ENCODE measurements around the gene BCL2L12.
A peak's percentile ranks its signal among the peaks of the same experiment; 100 is the strongest.
"Not testable (repeated sequence)": the region's sequence is repeated elsewhere in the genome, so short reads cannot be mapped to it uniquely, and the experiment has no call there.

BCL2L12 gene, protein sequence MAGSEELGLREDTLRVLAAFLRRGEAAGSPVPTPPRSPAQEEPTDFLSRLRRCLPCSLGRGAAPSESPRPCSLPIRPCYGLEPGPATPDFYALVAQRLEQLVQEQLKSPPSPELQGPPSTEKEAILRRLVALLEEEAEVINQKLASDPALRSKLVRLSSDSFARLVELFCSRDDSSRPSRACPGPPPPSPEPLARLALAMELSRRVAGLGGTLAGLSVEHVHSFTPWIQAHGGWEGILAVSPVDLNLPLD

DNA sequence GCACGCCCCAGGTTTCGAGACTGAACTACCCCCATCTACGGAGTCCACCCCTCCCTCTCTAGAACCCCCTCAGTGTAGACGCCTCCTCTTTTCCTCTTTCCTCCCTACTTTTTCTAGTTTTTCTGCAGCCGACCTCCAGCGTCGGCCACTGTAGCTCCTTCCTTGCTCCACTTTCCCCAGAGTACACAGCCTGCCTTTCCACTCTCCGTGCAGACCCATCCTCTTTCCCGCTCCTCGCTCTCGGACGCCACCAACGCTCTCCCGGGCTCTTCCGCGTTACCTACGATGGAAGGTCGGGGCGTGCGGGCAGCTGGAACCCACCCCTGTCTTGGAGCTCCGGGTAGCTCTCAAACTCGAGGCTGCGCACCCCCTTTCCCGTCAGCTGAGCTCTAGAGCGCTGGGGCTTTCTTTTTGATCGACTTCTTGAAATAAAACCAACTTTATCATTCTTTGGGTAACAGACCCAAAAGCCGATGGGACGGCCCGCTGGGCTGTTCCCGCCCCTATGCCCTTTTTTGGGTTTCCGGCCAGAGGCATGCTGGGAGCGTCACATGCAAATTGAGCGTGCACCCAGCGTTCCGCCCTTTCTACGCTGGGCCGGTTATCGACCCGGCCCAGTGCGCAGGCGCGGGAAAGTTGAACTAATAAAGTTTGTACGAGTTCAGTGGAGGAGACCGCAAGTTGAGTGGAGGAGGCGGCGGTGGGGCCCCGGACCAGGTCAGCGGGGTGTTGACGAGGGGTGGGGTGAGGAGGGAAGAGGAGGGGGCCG lies at the start of gene BCL2L12, which contains the start of gene IRF3:
Gene BCL2L12 (plus strand): TSS at position 583 of the 769 bp plus-strand sequence. CDS start 760 bp downstream, outside the sequence.
Gene IRF3 (minus strand): TSS at position 507 of the 769 bp plus-strand sequence. CDS start 1,019 bp downstream, outside the sequence.
- peak; percentile 98 for DNase-seq (ENCODE audit: low spot score)

DNA sequence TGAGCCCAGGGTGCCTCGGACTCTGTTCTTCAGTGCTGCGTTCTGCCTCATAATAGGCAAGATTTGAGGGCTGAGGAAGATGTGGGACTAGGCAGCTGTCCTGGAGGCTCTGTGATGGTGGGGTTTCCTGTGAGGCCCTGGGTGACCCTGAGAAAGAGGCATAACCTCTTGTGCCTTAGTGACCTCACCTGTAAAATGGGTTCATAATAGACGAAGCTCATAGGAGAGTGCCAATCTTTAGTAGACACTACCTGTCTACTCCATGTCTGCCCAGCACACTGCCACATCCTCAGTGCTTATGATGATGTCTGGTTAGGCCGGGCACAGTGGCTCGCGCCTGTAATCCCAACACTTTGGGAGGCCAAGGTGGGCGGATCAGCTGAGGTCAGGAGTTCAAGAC lies 49.2 kb upstream of the BCL2L12 start:
- no peak for DNase-seq (ENCODE audit: low spot score)

DNA sequence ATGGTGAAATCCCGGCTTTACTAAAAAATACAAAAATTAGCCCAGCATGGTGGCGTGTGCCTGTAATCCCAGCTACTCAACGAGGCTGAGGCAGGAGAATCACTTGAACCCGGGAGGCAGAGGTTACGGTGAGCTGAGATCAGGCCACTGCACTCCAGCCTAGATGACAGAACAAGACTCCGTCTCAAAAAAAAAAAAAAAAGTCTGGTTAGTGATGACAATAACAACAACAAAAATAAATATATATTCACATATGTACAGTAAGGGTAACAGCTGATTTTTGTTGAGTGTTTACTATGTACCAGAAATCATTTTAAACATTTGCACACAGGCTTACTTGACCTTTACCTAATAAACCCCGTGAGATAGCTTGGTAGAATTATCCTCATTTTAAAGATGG lies 48.8 kb upstream of the BCL2L12 start:
- no peak for DNase-seq (ENCODE audit: low spot score)

DNA sequence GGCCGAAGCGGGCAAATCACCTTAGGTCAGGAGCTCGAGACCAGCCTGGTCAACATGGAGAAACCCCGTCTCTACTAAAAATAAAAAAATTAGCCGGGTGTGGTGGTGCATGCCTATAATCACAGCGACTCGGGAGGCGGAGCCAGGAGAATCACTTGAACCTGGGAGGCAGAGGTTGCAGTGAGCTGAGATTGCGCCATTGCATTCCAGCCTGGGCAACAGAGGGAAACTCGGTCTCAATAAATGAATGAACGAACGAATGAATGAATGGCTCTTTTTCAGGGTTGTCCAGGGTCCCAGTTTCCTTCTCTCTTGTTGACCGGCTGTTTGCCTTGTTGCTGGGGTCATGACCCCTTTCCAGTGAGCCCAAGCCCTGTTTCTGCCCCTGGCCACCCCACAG lies 47.9 kb upstream of the BCL2L12 start:
- DNase-seq (ENCODE audit: low spot score) = not testable (repeated sequence)

DNA sequence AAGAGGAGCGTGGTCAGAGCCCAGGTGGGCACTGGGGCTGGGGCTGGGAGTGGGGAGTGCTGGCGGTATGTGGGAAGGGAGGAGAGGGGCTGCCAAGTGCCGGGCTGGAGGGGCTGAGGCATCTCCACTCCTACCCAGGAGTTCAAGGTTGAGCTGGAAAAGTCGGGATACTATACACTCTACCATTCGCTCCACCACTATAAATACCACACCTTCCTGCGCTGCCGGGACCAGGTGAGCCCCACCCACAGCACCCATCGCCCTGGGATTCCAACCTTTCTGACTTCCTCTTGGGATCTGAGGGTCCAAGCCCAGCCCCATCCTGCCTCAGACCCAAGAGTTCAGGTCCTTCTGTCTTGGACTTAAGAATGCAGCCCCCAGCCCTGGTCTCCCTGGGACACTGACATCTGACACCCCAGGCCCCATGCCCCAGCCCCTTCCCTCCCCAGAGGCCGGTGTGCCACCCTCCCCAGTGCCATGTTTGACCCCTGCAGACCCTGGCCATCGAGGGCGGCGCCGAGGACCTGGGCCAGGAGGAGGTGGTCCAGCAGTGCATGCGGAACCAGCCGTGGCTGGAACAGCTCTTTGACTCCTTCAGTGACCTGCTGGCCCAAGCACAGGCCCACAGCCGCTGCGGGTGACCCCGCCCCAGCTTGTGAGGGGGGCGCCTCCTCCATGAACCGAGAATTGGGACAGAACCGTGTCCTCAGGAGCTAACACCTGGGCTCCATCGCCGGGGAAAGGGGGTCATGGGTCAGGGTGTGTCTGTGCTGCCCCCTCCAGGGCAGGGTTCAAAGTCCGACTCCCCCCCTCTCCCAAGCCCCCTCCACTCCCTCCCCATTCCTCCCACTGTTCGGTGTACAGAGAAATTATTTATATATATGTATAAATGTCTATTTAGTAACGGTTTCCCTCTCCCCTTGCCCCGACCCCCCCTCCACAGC lies 40.5 kb upstream of the BCL2L12 start:
- DNase-seq (ENCODE audit: low spot score) = no peak

DNA sequence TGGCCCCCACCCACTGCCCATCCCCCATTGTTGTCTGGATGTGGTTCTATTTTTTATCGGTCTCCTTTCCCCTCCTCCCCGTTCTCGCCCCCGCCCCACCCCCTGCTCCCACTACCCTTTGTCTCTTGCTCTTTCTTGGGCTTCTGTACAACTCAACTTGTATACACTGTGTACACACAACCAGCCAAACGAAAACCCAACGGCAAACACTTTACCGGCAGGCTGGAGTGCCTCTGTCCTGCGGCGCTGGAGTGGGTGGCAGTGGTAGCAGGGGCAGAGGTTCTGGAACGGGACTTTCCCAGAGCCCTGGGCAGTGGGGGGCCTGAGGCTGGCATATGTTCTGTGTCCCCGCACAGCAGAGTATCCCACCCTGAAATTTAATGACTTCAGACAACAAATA lies 39.5 kb upstream of the BCL2L12 start:
- no peak for DNase-seq (ENCODE audit: low spot score)

DNA sequence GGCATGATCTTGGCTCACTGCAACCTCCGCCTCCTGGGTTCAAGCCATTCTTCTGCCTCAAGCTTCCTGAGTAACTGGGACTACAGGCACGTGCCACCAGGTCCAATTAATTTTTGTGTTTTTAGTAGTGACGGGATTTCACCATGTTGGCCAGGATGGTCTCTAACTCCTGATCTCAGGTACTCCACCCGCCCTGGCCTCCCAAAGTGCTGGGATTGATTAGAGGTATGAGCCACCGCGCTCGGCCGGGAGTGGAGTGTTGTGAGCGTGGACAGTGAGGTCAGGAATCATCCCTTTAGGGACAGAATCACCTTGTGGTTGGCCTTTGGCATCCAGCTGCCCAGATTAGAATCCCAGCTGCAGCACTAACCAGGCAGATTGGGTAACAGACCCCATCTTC lies 36.1 kb upstream of the BCL2L12 start:
- DNase-seq (ENCODE audit: low spot score) = no peak

DNA sequence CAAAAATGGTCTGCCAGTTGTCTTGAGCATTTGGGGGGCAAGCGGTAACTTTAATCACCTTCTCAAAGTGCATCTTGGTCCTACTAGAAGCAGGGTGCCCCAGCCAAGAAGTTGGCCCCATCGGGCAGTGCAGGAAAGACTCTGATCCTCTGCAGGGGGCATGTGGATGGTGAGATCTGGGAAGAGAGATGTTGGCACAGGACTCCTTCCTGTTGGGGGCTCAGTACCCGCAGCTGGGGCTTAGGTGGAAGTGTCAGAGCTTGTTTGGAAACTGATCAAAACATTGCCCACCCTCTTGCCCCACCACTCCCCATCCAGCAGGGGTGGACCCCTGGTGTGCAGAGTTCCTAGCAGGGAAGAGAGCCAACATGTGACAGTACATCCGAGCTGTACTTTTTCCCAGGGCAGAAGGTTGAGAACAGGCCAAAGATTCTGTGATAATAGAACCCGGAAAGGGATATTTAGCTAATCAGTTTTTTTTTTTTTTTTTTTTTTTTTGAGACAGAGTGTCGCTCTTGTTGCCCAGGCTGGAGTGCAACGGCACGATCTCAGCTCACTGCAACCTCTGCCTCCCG lies 34.6 kb upstream of the BCL2L12 start:
- no peak for DNase-seq (ENCODE audit: low spot score)

DNA sequence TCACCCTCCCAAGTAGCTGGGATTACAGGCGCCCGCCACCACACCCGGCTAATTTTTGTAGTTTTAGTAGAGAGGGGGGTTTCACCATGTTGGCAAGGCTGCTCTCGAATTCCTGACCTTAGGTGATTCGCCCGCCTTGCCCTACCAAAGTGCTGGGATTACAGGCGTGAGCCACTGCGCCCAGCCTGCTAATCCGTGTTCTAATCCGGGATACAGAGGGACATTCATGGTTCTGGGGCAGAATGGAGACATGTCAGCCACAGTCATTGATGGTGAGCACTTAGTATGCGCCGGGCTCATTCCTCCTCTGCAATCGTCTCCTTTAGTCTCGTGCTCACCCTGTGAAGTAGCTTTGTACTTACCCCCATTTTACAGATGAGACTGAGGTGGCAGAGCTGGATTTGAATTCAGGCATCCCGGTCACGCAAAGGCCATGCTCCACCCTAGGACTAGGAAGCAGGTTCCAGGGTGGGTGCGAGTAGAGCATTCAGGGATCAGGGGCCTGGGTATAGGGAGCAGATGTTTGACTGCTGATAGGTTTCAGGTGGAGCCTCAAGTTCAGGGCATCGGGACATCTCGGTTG lies 34.0 kb upstream of the BCL2L12 start:
- DNase-seq (ENCODE audit: low spot score) = no peak

DNA sequence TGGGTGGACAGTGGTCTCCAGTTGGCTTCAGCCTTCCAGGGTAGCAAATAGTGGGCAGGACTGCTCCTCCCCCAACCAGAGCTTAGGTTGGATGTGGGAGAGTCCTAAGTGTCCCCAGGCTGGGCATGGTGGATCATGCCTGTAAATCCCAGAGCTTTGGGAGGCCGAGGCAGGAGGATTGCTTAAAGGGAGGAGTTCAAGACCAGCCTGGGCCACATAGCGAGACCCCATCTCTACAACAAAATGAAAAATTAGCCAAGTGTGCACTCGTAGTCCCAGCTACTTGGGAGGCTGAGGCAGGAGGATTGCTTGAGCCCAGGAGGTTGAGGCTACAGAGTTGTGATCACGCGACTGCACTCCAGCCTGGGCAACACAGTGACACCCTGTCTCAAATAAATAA lies 33.2 kb upstream of the BCL2L12 start:
- DNase-seq (ENCODE audit: low spot score) = no peak

DNA sequence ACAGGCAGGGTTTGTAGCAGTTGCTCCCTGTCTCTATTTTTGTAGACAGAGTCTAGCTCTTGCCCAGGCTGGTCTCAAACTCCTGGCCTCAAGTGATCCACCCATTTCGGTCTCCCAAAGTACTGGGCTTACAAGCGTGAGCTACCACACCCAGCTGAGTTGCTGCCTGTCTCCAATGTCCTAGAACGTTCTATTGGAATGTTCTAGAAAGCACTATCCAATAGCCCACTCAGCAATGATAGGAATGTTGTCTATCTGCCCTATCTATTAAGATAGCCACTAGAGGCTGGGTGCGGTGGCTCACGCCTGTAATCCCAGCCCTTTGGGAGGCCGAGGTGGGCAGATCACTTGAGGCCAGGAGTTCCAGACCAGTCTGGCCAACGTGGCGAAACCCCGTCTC lies 32.5 kb upstream of the BCL2L12 start:
- DNase-seq (ENCODE audit: low spot score) = not testable (repeated sequence)

DNA sequence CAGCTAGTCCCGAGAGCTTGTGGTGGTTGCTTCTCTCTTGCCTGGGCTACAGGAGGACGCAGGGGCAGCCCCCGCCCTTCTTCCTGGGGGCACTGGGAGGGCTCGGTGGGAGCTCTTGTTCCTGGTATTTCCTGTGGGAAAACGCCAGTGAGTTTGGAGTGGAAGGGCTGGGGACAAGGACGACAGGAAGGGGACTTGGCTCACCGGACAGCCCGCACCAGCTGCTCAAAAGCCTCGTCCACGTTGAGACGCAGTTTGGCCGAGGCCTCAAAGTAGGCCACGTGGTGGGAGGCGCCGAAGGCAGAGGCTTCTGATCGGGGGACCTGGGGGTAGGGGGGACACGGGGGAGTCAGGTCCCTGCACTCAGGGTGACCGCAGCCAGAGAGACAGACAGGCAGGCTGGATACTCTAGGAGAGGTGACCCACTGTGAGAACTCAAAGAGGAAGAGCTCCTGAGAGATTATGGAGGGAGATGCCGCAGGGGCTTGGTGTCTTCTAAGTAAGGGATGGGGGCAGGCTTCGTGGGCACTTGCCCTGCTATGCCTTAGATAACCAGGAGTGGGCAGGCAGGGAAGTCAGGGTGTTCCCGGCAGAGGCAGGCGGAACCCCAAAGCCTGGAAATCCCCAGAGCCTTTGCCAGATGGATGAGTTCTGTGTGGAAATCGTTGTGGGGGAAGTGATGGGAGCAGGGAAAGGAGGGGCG lies 30.1 kb upstream of the BCL2L12 start:
- no peak for DNase-seq (ENCODE audit: low spot score)

DNA sequence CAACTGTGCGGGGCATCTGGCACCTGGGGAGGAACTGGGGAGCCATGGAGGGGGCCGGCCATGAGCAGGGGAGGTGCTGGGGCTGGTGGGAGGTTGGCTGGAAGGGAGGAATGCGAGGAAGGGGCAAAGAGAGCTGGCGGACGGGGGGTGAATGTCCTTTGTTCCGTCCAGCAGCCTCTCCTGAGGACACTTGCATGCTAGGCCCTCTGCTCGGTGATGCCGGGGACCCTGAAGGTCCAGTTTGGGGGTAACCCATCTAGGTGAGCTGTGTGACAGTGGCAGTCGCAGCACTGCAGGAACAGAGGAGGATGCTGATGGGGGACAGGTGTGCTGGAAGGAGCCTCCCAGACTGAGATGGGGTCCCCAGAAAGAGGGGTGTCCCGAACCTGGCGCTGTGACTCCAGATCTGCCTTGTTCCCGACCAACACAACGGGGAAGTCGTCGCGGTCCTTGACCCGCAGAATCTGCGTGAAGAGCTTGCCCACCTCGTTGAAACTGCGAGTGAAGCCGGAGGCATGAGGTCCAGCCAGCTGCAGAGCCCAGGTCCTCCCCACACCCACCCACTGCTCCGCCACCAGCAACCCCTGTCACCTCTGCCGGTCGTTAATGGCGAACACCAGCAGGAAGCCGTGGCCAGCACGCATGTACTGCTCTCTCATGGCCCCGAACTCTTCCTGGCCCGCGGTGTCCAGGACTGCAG lies 29.4 kb upstream of the BCL2L12 start:
- no peak for DNase-seq (ENCODE audit: low spot score)

DNA sequence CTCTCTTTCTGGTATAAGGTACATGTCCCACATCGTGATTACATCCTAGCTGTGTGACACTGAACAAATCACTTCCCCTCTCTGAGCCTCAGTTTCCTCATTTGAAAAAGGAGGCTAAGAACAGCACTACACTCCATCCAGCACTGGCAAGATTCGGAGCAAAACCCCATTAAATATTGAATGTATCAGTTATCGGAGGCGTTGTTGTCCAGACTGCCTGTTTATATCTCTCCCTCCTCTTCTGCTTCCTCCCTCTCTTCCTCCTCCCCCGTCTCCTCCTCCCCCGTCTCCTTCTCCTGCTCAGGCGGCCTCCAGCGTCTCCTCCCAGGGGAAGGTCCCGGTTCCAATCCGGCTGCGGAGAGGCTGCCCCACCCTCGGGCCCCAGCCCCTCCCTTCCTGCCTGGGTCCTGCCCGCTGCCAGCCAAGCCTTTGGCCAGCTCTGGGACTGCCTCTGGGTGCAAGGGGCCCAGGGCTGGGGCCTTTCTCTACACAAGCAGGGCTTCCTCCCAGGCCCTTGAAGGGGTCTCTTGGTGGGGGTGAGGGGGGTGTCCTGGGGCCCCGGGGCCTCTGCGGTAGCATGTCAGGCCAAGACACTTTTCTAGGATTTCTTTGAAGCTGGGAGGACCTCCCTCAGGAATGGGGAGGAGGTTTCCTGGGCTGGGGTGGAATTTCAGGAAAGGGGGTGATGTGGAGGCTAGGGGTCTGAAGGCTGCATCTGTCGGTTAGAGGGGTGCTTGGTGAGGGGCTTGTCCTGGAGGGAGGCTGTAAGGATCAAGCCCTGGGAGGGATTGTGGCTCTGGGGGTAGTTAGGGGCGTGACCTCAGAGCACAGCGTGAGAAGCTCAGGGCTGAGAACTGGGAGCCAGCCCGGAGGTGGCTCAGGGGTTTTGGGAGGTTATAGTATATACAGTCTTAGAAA lies 27.7 kb upstream of the BCL2L12 start:
- DNase-seq (ENCODE audit: low spot score) = no peak

DNA sequence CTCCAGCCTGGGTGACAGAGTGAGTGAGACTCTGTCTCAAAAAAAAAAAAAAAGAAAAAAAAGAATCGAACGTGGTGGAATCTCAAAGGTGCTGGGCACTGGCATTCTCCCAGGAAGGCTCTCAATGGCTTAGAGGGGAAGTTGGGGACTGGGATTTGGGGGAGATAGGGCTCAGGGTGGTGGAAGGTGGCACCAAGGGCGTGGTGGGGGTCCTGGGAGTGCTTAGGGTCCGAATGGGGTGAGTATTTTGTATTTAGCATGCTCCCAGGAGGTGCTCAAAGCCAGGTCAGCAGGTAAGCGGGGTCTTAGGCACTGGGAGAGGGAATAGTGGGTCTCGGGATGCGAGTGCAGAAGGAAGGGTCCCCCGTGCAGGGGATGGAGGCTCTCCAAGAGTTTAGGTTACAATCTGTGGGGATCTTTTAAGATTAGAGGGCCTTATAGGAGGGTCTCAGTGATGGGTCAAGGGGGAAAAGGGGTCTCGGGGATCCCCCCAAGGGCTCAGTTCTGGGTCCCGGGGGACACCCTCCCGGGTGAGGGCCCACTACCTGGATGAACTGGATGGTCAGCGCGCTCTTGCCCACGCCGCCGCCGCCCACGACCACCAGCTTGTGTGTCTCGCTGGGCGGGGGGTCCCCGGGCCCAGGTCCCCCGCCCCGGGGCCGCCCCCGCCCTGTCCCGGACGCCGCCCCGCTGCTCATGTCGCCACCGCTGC lies 26.2 kb upstream of the BCL2L12 start:
- DNase-seq (ENCODE audit: low spot score) = no peak

DNA sequence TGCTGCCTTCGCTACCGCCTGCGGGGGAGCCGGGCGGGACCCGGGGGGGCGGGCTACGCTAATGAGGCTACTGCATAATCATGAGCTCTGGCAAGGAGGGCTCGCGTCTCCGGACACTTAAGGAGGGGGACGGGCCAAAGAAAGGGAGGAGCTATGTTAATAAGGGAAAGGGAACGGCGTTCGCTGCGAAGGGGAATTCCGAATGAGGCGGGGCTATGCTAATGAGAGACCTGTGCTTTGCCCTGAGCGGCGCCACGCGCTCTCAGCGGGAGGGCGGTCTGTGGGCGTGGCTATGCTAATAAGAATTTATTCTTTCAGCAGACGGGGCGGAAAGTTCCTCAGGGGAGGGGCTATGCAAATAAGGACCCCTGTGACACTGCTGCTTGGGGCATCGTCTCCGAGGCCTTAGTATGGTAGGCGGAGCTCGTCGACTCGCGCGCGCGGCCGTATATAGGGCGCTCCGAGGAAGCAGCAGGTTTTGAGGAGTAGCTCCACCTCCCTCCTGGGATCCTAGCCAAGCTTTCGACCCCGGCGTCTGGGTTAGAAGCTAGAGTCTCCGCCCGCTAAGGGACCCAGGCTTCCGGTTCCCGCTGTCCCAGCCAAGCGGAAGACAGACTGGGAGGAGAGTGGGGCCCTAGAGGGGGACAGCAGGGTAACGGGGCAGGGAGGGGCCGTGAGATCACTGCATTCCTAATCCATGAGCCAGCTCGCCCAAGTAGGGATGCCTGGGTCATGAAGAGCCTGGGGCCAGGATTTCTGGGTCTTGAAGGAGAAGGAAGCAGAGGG lies 25.4 kb upstream of the BCL2L12 start, which contains the start of gene RRAS:
Gene RRAS (minus strand): TSS at position 31 of the 786 bp plus-strand sequence. CDS start 45 bp downstream, outside the sequence.
- DNase-seq (ENCODE audit: low spot score) = peak; percentile 100

DNA sequence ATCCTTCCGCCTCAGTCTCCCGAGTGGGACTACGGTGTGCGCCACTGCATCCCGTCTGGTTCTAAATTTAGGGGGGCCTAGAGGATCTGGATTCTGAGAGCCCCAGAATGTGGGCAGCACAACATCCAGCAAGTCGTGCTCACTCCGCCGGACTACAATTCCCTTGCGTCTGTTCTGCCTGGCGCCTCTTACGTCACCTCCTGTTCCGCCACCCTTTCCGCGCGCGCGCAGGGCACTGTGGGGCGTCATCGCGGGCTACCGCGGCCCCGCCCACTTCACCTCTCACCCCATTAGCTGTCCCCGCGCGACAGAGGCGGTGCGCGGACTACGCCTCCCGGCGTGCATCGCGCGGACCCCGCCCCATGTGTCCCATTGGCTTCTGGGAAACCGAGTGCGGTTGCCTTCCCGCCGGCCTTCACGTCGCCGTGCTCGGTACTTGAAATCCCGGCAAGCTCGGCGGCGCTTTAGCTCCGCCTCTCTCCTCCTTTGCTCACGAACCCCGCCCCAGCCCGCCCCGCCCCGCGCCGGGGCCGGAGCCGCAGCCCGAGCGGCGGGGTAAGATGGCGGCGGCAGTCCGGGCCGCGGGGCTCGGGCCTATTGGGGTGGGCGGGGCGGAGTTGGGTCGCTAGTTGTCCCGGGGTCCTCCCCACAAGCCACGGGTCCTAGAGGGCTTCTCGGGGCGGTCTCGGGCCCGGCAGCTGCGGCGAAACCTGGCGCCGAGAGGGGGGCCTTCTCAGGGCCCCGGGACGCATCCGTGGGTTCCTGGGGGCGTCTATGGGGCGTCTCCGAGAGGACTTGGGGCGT lies 23.8 kb upstream of the BCL2L12 start, which contains the start of gene SCAF1:
Gene SCAF1 (plus strand): TSS at position 522 of the 804 bp plus-strand sequence. CDS start 2,818 bp downstream, outside the sequence.
- peak; percentile 100 for DNase-seq (ENCODE audit: low spot score)

Data from CD4-positive, alpha-beta T cell treated with Interleukin-6 at 100 ng/mL for 8 hours (primary cell).